Measurements from ENCODE around the gene CINP. TPM values are rescaled to one million over a fixed set of nuclear protein-coding genes. Genes with fewer than 3 reads are reported as not detected.
A peak's percentile ranks its signal among the peaks of the same experiment; 100 is the strongest.

CINP gene
- total and polyA plus RNA-seq, 2 of the 13 experiments (the other 11 are each of a cell fraction or from before 2014, with no cell fraction given): 32.8 to 42.8 TPM

- TF ChIP-seq LCORL (IDR thresholded peaks at IDR 0.05) (no peak), LCORL (CRISPR knock-in tag; IDR thresholded peaks at IDR 0.05) (no peak), ESRRA (CRISPR knock-in tag; IDR thresholded peaks at IDR 0.05; ENCODE audit: low read depth) (no peak), NR2F6 (IDR thresholded peaks at IDR 0.05) (no peak), NR2F6 (CRISPR knock-in tag; IDR thresholded peaks at IDR 0.05) (no peak), CTCF (CRISPR knock-in tag; IDR thresholded peaks at IDR 0.05) (peak; percentile 66), REL (CRISPR knock-in tag; conservative IDR thresholded peaks at IDR 0.05) (no peak), ZXDC (CRISPR knock-in tag; IDR thresholded peaks at IDR 0.05) (no peak), THRA (CRISPR knock-in tag; IDR thresholded peaks at IDR 0.05; ENCODE audit: borderline replicate concordance) (no peak), ZHX2 (IDR thresholded peaks at IDR 0.05; ENCODE audit: low read depth) (0 out of 2 replicates have a peak, but pooled peaks have one; percentile 17), ZHX2 (CRISPR knock-in tag; IDR thresholded peaks at IDR 0.05; ENCODE audit: borderline replicate concordance) (no peak), TSC22D2 (CRISPR knock-in tag; IDR thresholded peaks at IDR 0.05; ENCODE audit: borderline replicate concordance) (no peak), DRAP1 (CRISPR knock-in tag; IDR thresholded peaks at IDR 0.05) (no peak), MLXIP (CRISPR knock-in tag; IDR thresholded peaks at IDR 0.05; ENCODE audit: borderline replicate concordance) (no peak)
These were observed 45.0 kb downstream of the CINP start (continued) for GRCh38 chr14:102317564-102318248.
